Fibroblast of pulmonary artery (primary cell): Measurements from ENCODE around the gene PLB1.
"Not testable (repeated sequence)": the region's sequence is repeated elsewhere in the genome, so short reads cannot be mapped to it uniquely, and the experiment has no call there.

Source experiments
- DNase-seq: peaks from one replicate; pipeline ENCODE4 v3.0.0-alpha.2; 2010; ENCODE audit warnings: low read depth
- H3K4me3 ChIP-seq: replicated peaks from 2 replicates; pipeline ENCODE4 v1.5.1; 2011; ENCODE audit warnings: low read depth, mild to moderate bottlenecking, control low read depth, low read length, moderate library complexity
- TF ChIP-seq, protein P1 (sequence below): IDR thresholded peaks from 2 replicates; pipeline ENCODE4 v1.5.1; 2011; ENCODE audit warnings: mild to moderate bottlenecking, control low read depth, low read length, inconsistent platforms; ENCODE audit errors: missing control alignments

Gene PLB1

DNA sequence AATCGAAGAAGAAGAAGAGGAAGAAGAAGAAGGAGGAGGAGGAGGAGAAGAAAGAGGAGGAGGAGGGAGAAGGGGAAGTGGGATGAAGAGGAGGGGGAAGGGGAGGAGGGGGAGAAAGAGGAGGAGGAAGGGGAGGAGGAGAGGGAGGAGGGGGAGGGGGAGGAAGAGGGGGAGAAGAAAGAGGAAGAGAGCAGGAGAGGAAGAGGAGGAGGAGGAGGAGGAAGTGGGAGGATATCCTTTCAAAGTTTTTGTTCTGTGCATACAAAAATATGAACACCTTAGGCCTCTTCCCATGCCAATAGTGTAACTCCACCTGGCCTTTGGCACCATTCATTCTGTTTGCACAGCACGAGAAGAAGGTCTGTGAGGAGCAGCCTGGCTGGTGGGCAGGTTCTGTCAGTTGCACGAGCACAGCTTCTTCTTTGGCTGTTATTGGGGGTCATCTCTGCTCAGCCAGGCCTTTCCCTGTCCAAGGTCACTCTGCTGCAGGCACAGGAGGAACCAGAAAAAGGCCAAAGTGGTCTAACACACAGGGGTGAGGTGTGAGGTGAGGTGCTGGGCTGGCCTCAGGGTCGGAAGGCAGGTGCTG is 25.8 kb upstream of the PLB1 start:
- TF ChIP-seq, protein P1, sequence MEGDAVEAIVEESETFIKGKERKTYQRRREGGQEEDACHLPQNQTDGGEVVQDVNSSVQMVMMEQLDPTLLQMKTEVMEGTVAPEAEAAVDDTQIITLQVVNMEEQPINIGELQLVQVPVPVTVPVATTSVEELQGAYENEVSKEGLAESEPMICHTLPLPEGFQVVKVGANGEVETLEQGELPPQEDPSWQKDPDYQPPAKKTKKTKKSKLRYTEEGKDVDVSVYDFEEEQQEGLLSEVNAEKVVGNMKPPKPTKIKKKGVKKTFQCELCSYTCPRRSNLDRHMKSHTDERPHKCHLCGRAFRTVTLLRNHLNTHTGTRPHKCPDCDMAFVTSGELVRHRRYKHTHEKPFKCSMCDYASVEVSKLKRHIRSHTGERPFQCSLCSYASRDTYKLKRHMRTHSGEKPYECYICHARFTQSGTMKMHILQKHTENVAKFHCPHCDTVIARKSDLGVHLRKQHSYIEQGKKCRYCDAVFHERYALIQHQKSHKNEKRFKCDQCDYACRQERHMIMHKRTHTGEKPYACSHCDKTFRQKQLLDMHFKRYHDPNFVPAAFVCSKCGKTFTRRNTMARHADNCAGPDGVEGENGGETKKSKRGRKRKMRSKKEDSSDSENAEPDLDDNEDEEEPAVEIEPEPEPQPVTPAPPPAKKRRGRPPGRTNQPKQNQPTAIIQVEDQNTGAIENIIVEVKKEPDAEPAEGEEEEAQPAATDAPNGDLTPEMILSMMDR = no peak
- DNase-seq = no peak
- H3K4me3 ChIP-seq = no peak overlapping the region

DNA sequence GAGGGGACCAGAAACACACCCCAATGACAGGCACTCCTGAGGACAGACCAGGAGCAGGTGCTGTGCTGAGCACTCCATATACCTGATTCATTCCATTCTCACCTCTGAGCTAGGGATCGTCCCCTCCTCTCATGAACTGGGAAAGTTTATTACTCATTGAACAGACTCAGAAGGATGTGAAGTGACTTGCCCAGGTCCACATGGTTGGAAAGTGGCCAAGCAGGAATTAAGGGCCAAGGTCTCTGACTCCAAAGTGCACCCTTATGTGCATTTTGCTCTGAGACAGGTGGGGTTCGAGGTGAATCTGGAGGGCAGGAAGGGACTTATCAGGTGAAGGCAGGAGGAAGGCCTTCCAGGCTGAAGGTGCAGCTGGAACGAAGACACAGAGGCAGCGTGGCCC is 25.1 kb upstream of the PLB1 start:
- no peak for DNase-seq
- H3K4me3 ChIP-seq = no peak overlapping the region
- TF ChIP-seq, protein P1 = no peak

DNA sequence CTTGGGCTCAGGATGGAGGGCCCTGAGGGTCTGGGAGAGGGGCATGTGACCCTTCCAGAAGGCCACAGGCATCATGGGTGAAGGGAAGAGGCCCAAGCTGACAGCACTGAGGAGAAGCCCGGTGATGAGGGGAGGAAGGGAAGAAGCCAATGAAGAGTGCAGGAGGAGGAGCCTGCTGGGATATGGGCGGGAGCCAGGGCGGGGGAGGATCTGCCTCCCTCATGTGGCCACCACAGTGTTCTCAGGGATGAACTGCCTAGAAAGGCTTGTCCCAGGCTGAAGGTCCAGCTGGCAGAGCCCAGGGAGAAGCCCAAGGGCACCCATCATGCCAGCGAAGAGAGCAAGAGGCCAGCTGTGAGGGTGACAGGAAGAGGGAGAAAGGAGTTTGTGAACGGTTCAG is 24.6 kb upstream of the PLB1 start:
- no peak for DNase-seq
- H3K4me3 ChIP-seq = no peak overlapping the region
- TF ChIP-seq, protein P1 = no peak

DNA sequence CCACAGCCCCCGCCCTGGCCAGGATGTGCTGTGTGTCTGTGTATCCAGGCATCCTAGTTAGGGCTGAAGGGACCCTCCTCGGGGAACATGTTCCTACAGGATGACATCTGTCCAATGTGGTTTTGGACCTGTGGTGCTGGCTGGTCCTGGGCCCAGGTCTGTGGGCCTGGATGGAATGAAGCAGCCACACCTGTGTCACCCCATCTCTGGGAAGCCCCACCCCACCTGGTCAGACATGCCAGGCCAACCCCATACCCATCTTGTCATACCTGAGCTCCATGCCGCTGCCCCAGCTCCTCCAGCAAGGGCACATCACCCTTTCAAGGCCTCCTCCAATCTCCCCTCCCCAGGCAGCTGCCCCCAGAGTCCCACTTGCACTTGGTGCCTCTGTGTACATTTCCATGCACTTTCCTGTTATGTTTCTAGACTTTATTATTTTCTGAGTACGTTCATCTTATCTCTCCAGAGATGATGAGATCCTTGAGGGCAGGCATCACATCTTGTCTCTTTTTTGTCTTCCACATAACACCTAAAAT is 24.1 kb upstream of the PLB1 start:
- DNase-seq = no peak

DNA sequence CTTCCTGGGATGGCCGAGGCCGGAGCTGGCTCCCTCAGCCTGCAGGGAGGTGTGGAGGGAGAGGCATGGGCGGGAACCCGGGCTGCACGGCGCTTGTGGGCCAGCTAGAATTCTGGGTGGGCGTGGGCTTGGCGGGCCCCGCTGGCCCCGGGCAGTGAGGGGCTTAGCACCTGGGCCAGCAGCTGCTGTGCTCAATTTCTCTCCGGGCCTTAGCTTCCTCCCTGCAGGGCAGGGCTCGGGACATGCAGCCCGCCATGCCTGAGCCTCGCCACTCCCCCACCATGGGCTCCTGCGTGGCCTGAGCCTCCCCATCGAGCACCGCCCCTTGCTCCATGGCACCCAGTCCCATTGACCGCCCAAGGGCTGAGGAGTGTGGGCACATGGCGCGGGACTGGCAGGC is 23.2 kb upstream of the PLB1 start:
- DNase-seq, H3K4me3 ChIP-seq: not testable (repeated sequence)

More for the DNA sequence above, 24.1 kb upstream of the PLB1 start:
- no peak overlapping the region for H3K4me3 ChIP-seq
- TF ChIP-seq, protein P1 = no peak

DNA sequence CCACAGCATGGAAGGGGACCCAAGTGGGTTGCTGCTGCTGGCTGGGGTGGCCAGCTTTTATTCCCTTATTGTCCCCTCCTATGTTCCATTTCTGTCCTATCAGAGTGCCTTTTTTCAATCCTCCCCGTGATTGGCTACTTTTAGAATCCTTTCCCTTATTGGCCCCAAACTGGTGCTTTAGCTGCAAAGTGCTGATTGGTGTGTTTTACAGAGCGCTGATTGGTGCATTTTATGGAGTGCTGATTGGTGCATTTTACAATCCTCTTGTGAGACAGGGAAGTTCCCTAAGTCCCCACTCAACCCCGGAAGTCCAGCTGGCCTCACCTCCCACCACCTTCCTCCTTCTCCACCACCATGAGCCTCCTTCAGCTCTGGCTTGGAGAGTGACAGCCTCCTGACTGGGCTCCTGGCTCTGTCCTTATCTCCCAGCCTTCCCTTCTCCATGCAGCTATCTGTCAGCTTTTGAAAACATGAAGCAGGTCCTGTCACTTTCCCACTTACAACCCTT is 20.7 kb upstream of the PLB1 start:
- no peak overlapping the region for H3K4me3 ChIP-seq
- DNase-seq = no peak
- TF ChIP-seq, protein P1 = no peak

DNA sequence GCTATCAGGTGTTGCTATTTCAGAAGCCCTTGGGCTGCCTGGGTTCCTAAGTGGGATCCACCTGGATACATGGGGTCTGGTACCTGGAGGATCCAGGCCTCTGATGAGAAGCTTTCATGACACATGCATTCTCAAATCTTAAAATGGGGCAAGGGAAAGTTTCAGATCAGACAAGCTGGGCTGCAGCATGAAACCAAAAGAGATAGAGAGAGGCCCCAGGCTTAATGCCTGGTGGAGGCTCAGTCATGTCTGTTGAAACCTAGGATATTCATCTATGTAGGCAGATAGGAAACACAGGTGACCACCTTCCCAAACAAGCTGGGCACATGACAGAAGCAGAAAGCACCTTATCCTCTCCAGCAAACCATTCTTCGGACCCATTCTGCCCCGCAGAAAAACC is 18.8 kb upstream of the PLB1 start:
- H3K4me3 ChIP-seq = no peak overlapping the region
- no peak for DNase-seq
- TF ChIP-seq, protein P1 = no peak
